ENCODE data around the gene PPFIBP1.

PPFIBP1 gene

GRCh38 chr12:27549801-27550652 is 26.0 kb downstream of the PPFIBP1 start:
- H3K27ac ChIP-seq (ENCODE audit: poor library complexity, severe bottlenecking), result peak overlapping the region; percentile 96
- peaks cover 34% of the 10 kb centered on the region for H3K4me1 ChIP-seq (ENCODE audit: insufficient read depth, poor library complexity, severe bottlenecking)
- no peaks in the 10 kb centered on the region for H3K36me3 ChIP-seq (ENCODE audit: low read depth)
- H3K4me3 ChIP-seq (ENCODE audit: severe bottlenecking), result no peak overlapping the region
- H3K9me3 ChIP-seq (ENCODE audit: severe bottlenecking), result no peaks in the 10 kb centered on the region
- ATAC-seq (ENCODE audit: low read depth) (peak; percentile 75), DNase-seq (ENCODE audit: low spot score) (peak; percentile 62)
- H3K27me3 ChIP-seq (ENCODE audit: insufficient read depth, poor library complexity, severe bottlenecking), result no peaks in the 10 kb centered on the region
- TF ChIP-seq CTCF (IDR thresholded peaks at IDR 0.05; ENCODE audit: poor library complexity, severe bottlenecking), result no peak

GRCh38 chr12:27550653-27550975 is 26.6 kb downstream of the PPFIBP1 start:
- H3K36me3 ChIP-seq (ENCODE audit: low read depth), result no peaks in the 10 kb centered on the region
- H3K27ac ChIP-seq (ENCODE audit: poor library complexity, severe bottlenecking), result peak overlapping the region; percentile 96
- no peaks in the 10 kb centered on the region for H3K27me3 ChIP-seq (ENCODE audit: insufficient read depth, poor library complexity, severe bottlenecking)
- TF ChIP-seq CTCF (IDR thresholded peaks at IDR 0.05; ENCODE audit: poor library complexity, severe bottlenecking), result no peak
- peaks cover 40% of the 10 kb centered on the region for H3K4me1 ChIP-seq (ENCODE audit: insufficient read depth, poor library complexity, severe bottlenecking)
- no peak for DNase-seq (ENCODE audit: low spot score)
- ATAC-seq (ENCODE audit: low read depth), result no peak
- no peaks in the 10 kb centered on the region for H3K9me3 ChIP-seq (ENCODE audit: severe bottlenecking)
- no peak overlapping the region for H3K4me3 ChIP-seq (ENCODE audit: severe bottlenecking)

GRCh38 chr12:27551172-27551840 is 27.3 kb downstream of the PPFIBP1 start:
- Histone ChIP-seq H3K36me3 (ENCODE audit: low read depth) (no peaks in the 10 kb centered on the region), H3K27me3 (ENCODE audit: insufficient read depth, poor library complexity, severe bottlenecking) (no peaks in the 10 kb centered on the region), H3K9me3 (ENCODE audit: severe bottlenecking) (no peaks in the 10 kb centered on the region), H3K4me3 (ENCODE audit: severe bottlenecking) (no peak overlapping the region), H3K4me1 (ENCODE audit: insufficient read depth, poor library complexity, severe bottlenecking) (peaks cover 47% of the 10 kb centered on the region), H3K27ac (ENCODE audit: poor library complexity, severe bottlenecking) (peak overlapping the region; percentile 96)
- no peak for TF ChIP-seq CTCF (IDR thresholded peaks at IDR 0.05; ENCODE audit: poor library complexity, severe bottlenecking)
- DNase-seq (ENCODE audit: low spot score) (no peak), ATAC-seq (ENCODE audit: low read depth) (no peak)

- ATAC-seq (ENCODE audit: low read depth), result no peak
- peaks cover 50% of the 10 kb centered on the region for H3K4me1 ChIP-seq (ENCODE audit: insufficient read depth, poor library complexity, severe bottlenecking)
These were observed 28.2 kb downstream of the PPFIBP1 start for GRCh38 chr12:27552235-27552634.

More at GRCh38 chr12:27552235-27552634, 28.2 kb downstream of the PPFIBP1 start:
- Histone ChIP-seq H3K4me3 (ENCODE audit: severe bottlenecking) (no peak overlapping the region), H3K36me3 (ENCODE audit: low read depth) (no peaks in the 10 kb centered on the region), H3K27me3 (ENCODE audit: insufficient read depth, poor library complexity, severe bottlenecking) (no peaks in the 10 kb centered on the region), H3K9me3 (ENCODE audit: severe bottlenecking) (no peaks in the 10 kb centered on the region), H3K27ac (ENCODE audit: poor library complexity, severe bottlenecking) (no peak overlapping the region)
- DNase-seq (ENCODE audit: low spot score), result no peak
- TF ChIP-seq CTCF (IDR thresholded peaks at IDR 0.05; ENCODE audit: poor library complexity, severe bottlenecking), result no peak

All from RWPE2 (cell line).